PC-9 (cell line): ENCODE results near the gene MYLK. TPM values are rescaled to one million over a fixed set of nuclear protein-coding genes. Genes with fewer than 3 reads are reported as not detected.

Source experiments
- BruUV-seq: library from RNA; stranded (reverse); fragments of 400-500 nt; replicated peaks from 2 replicates; lab custom pipeline; 2021; lab: Mats Ljungman, UMichigan
- CTCF ChIA-PET: fragments of 300-600 bp; sonication (Branson Sonifier 250); formaldehyde crosslinking; loops from one replicate; lab custom pipeline; 2022; ENCODE audit warnings: antibody characterized with exemption; lab: Charles Lee
- POLR2A ChIA-PET: fragments of 300-600 bp; sonication (Branson Sonifier 250); formaldehyde crosslinking; loops from one replicate; lab custom pipeline; 2022; ENCODE audit warnings: antibody characterized with exemption; ENCODE audit not compliant: unreplicated experiment; lab: Charles Lee
- DNase-seq, 2 experiments: peaks; one replicate each; pipeline versions ENCODE4 v3.0.0 to v3.0.0-alpha.2; 2015 to 2022; ENCODE audit warnings: mixed read lengths in 1 of 2
- H2AFZ ChIP-seq: fragments of 200-600 bp; sonication (generic); 2 replicates; pipeline ENCODE4 v1.8.1; 2017; ENCODE audit warnings: antibody characterized with exemption
- H3F3A ChIP-seq: fragments of 200-600 bp; sonication (generic); 2 replicates; pipeline ENCODE4 v1.8.1; 2017; ENCODE audit warnings: antibody characterized with exemption, mild to moderate bottlenecking, low read depth; ENCODE audit not compliant: insufficient read depth
- H3K27ac ChIP-seq: fragments of 200-600 bp; sonication (generic); 2 replicates; pipeline ENCODE4 v1.6.1; 2016; ENCODE audit warnings: mixed run types
- H3K27me3 ChIP-seq: fragments of 200-600 bp; sonication (generic); 2 replicates; pipeline ENCODE4 v1.6.1; 2016; ENCODE audit warnings: low read depth, mixed run types; ENCODE audit not compliant: insufficient read depth
- H3K36me3 ChIP-seq: fragments of 200-600 bp; sonication (generic); 2 replicates; pipeline ENCODE4 v1.6.1; 2016; ENCODE audit warnings: low read depth, mixed run types
- H3K4me1 ChIP-seq: fragments of 200-600 bp; sonication (generic); replicated peaks from 2 replicates; pipeline ENCODE4 v1.6.1; 2016; ENCODE audit warnings: mixed run types; ENCODE audit not compliant: insufficient read depth
- H3K4me2 ChIP-seq: fragments of 200-600 bp; sonication (generic); 2 replicates; pipeline ENCODE4 v1.6.1; 2017; ENCODE audit warnings: mixed run types
- H3K4me3 ChIP-seq: fragments of 200-600 bp; sonication (generic); 2 replicates; pipeline ENCODE4 v1.6.1; 2016; ENCODE audit warnings: mixed run types
- H3K79me2 ChIP-seq: fragments of 200-600 bp; sonication (generic); 2 replicates; pipeline ENCODE4 v1.6.1; 2017; ENCODE audit warnings: low read depth, mixed run types
- H3K9me2 ChIP-seq: fragments of 200-600 bp; sonication (generic); 2 replicates; pipeline ENCODE4 v1.8.1; 2017; ENCODE audit warnings: mild to moderate bottlenecking; ENCODE audit not compliant: insufficient read depth
- H3K9me3 ChIP-seq: fragments of 200-600 bp; sonication (generic); 2 replicates; pipeline ENCODE4 v1.8.1; 2016; ENCODE audit warnings: low read depth; ENCODE audit not compliant: insufficient read depth
- H4K20me1 ChIP-seq: fragments of 200-600 bp; sonication (generic); 2 replicates; pipeline ENCODE4 v1.8.1; 2017; ENCODE audit not compliant: insufficient read depth
- EZH2 ChIP-seq: fragments of 200-600 bp; sonication (generic); IDR thresholded peaks from 2 replicates; pipeline ENCODE4 v1.8.0; 2017; ENCODE audit warnings: antibody characterized with exemption, low read depth
- intact Hi-C: fragments of 100-400 bp; cut with micrococcal nuclease; formaldehyde crosslinking; loops from one replicate; pipeline ENCODE4 v1.10.0; 2022; ENCODE audit not compliant: unreplicated experiment
- total RNA-seq: library from RNA; stranded (reverse); gene quantifications from 2 replicates; pipeline ENCODE4 v1.2.3, GENCODE V29; 2021
- TF ChIP-seq, protein P1 (sequence below): fragments of 200-600 bp; sonication (generic); conservative IDR thresholded peaks from 2 replicates; pipeline ENCODE4 v1.6.1; 2017; ENCODE audit warnings: mixed run types, antibody characterized with exemption, mild to moderate bottlenecking, moderate library complexity

The MYLK gene
- total RNA-seq, 1 experiment from 2014 or later: 0.72 TPM

- Histone ChIP-seq H3K79me2 (no peaks in the 10 kb centered on the region), H3K9me2 (no peaks in the 10 kb centered on the region), H3K4me1 (no peaks in the 10 kb centered on the region), H2AFZ (no peak overlapping the region), H3K27me3 (peaks cover 25% of the 10 kb centered on the region), H3F3A (no peaks in the 10 kb centered on the region), H3K36me3 (no peaks in the 10 kb centered on the region), H3K4me2 (no peak overlapping the region), H3K27ac (no peak overlapping the region), H3K4me3 (no peak overlapping the region), H3K9me3 (no peaks in the 10 kb centered on the region), H4K20me1 (no peaks in the 10 kb centered on the region)
- no peak for DNase-seq
- BruUV-seq: no TSS peak
- intact Hi-C loops: no loop called here
- ChIA-PET CTCF (no interaction called here), POLR2A (no interaction called here)
- no peak for TF ChIP-seq EZH2
- TF ChIP-seq, protein P1, sequence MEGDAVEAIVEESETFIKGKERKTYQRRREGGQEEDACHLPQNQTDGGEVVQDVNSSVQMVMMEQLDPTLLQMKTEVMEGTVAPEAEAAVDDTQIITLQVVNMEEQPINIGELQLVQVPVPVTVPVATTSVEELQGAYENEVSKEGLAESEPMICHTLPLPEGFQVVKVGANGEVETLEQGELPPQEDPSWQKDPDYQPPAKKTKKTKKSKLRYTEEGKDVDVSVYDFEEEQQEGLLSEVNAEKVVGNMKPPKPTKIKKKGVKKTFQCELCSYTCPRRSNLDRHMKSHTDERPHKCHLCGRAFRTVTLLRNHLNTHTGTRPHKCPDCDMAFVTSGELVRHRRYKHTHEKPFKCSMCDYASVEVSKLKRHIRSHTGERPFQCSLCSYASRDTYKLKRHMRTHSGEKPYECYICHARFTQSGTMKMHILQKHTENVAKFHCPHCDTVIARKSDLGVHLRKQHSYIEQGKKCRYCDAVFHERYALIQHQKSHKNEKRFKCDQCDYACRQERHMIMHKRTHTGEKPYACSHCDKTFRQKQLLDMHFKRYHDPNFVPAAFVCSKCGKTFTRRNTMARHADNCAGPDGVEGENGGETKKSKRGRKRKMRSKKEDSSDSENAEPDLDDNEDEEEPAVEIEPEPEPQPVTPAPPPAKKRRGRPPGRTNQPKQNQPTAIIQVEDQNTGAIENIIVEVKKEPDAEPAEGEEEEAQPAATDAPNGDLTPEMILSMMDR: no peak
Observed at GRCh38 chr3:123668906-123669305, 215.2 kb downstream of the MYLK start.

- no peak for DNase-seq
- Histone ChIP-seq H3K4me1 (no peaks in the 10 kb centered on the region), H3K79me2 (no peaks in the 10 kb centered on the region), H3K9me3 (no peaks in the 10 kb centered on the region), H2AFZ (no peak overlapping the region), H3K4me3 (no peak overlapping the region), H3K27me3 (peaks cover 30% of the 10 kb centered on the region), H3K4me2 (no peak overlapping the region), H3K36me3 (no peaks in the 10 kb centered on the region), H3K9me2 (no peaks in the 10 kb centered on the region), H4K20me1 (no peaks in the 10 kb centered on the region), H3K27ac (no peak overlapping the region), H3F3A (no peaks in the 10 kb centered on the region)
- intact Hi-C loops: no loop called here
- TF ChIP-seq EZH2: no peak
- TF ChIP-seq, protein P1: no peak
- no TSS peak for BruUV-seq
- POLR2A ChIA-PET: no interaction called here
- CTCF ChIA-PET: no interaction called here
Observed at GRCh38 chr3:123667784-123668183, 216.3 kb downstream of the MYLK start.

GRCh38 chr3:123664753-123665152 lies 219.4 kb downstream of the MYLK start:
- no peak overlapping the region for H3K4me2 ChIP-seq
- no peak overlapping the region for H3K4me3 ChIP-seq
- no peak overlapping the region for H2AFZ ChIP-seq
- no peaks in the 10 kb centered on the region for H3K36me3 ChIP-seq
- TF ChIP-seq, protein P1: no peak
- no peak for TF ChIP-seq EZH2
- CTCF ChIA-PET: no interaction called here
- no peak overlapping the region for H3K27ac ChIP-seq
- no peaks in the 10 kb centered on the region for H3K9me3 ChIP-seq
- H3K27me3 ChIP-seq: peaks cover 16% of the 10 kb centered on the region; the same call in 1 of the 2 replicates
- no peak for DNase-seq
- BruUV-seq: no TSS peak
- intact Hi-C loops: no loop called here
- H3K4me1 ChIP-seq: no peaks in the 10 kb centered on the region
- H3F3A ChIP-seq: no peaks in the 10 kb centered on the region
- no peaks in the 10 kb centered on the region for H3K79me2 ChIP-seq
- no peaks in the 10 kb centered on the region for H4K20me1 ChIP-seq
- POLR2A ChIA-PET: no interaction called here
- H3K9me2 ChIP-seq: no peaks in the 10 kb centered on the region
